Liver (tissue), 9 donors: ENCODE measurements around the gene LIPM. TPM values are rescaled to one million over a fixed set of nuclear protein-coding genes. Genes with fewer than 3 reads are reported as not detected.

Source experiments
- DNase-seq: peaks from one replicate; pipeline ENCODE4 v3.0.0-alpha.2; 2017; ENCODE audit warnings: low spot score
- H3K27ac ChIP-seq, 2 donors: one replicate each; pipeline ENCODE4 v1.7.0; 2013; ENCODE audit warnings: inconsistent platforms in 2 of 2, low read length in 2 of 2, control low read depth in 1 of 2, low read depth in 1 of 2, mild to moderate bottlenecking in 1 of 2
- H3K27me3 ChIP-seq, 4 donors: one replicate each; pipeline versions ENCODE4 v1.6.1 to v1.7.0; 2013; ENCODE audit warnings: low read length in 3 of 4, inconsistent platforms in 1 of 4, mild to moderate bottlenecking in 1 of 4, moderate library complexity in 1 of 4; ENCODE audit not compliant: control insufficient read depth in 4 of 4, insufficient read depth in 4 of 4
- H3K36me3 ChIP-seq, 4 donors: one replicate each; pipeline versions ENCODE4 v1.6.1 to v1.7.0; 2013; ENCODE audit warnings: low read length in 3 of 4, mild to moderate bottlenecking in 3 of 4, low read depth in 1 of 4, moderate library complexity in 1 of 4; ENCODE audit not compliant: control insufficient read depth in 4 of 4, insufficient read depth in 3 of 4
- H3K4me1 ChIP-seq, 4 donors: one replicate each; pipeline versions ENCODE4 v1.6.1 to v1.7.0; 2013; ENCODE audit warnings: low read length in 3 of 4, mild to moderate bottlenecking in 3 of 4, moderate library complexity in 1 of 4; ENCODE audit not compliant: control insufficient read depth in 4 of 4, insufficient read depth in 4 of 4
- H3K4me3 ChIP-seq, 3 donors: one replicate each; pipeline versions ENCODE4 v1.6.1 to v1.7.0; 2013; ENCODE audit warnings: low read length in 3 of 3, control low read depth in 1 of 3, low read depth in 1 of 3, mild to moderate bottlenecking in 1 of 3
- H3K9ac ChIP-seq, 2 donors: one replicate each; pipeline ENCODE4 v1.7.0; 2013; ENCODE audit warnings: low read length in 2 of 2, mild to moderate bottlenecking in 2 of 2, moderate library complexity in 2 of 2, control low read depth in 1 of 2, low read depth in 1 of 2
- H3K9me3 ChIP-seq, 4 donors: one replicate each; pipeline versions ENCODE4 v1.6.1 to v1.7.0; 2013; ENCODE audit warnings: low read length in 3 of 4; ENCODE audit not compliant: control insufficient read depth in 4 of 4
- ATF3 ChIP-seq: IDR thresholded peaks from 2 replicates; pipeline ENCODE4 v1.6.1; 2016; ENCODE audit warnings: antibody characterized with exemption
- CTCF ChIP-seq: fragments of 150-350 bp; IDR thresholded peaks from 2 replicates; pipeline ENCODE4 v1.5.1; 2017; ENCODE audit warnings: improper control_type of control experiment, low read depth, low read length; ENCODE audit not compliant: missing input control
- EGR1 ChIP-seq, 2 donors: IDR thresholded peaks; 2 replicates each; pipeline ENCODE4 v1.6.1; 2016 to 2018; ENCODE audit warnings: antibody characterized with exemption in 2 of 2, low read depth in 2 of 2
- FOXA2 ChIP-seq: IDR thresholded peaks from 2 replicates; pipeline ENCODE4 v1.6.1; 2016; ENCODE audit warnings: antibody characterized with exemption
- MAX ChIP-seq: IDR thresholded peaks from 2 replicates; pipeline ENCODE4 v1.6.1; 2016; ENCODE audit warnings: antibody characterized with exemption
- NR2F2 ChIP-seq: IDR thresholded peaks from 2 replicates; pipeline ENCODE4 v1.6.1; 2016; ENCODE audit warnings: antibody characterized with exemption
- SP1 ChIP-seq: IDR thresholded peaks from 2 replicates; pipeline ENCODE4 v1.6.1; 2018; ENCODE audit warnings: antibody characterized with exemption, mild to moderate bottlenecking
- ZBTB33 ChIP-seq: IDR thresholded peaks from 2 replicates; pipeline ENCODE4 v1.6.1; 2016; ENCODE audit warnings: antibody characterized with exemption
- WGBS: extraction: QIAGEN DNeasy Blood & Tissue Kit; methylation state at CpG from one replicate; pipeline ENCODE4 v1.1.7; 2013; 5-methylcytosine and 5-hydroxymethylcytosine counted together
- polyA plus RNA-seq, 2 donors: library from polyadenylated mRNA; stranded (reverse) in 1 of 2; unstranded in 1 of 2; fragments of 200-250 nt in 1 of 2; fragments of >200 nt in 1 of 2; fragmentation: Nextera tagmentation in 1 of 2; extraction: Ambion mirVana in 1 of 2; gene quantifications; one replicate each; pipeline versions ENCODE4 v1.2.1 to v1.2.3, GENCODE V29; 2013 to 2015
- total RNA-seq, 2 donors: library from RNA; depleted of rRNA; stranded (reverse); fragments of >200 nt; gene quantifications; one replicate each; pipeline ENCODE4 v1.2.3, GENCODE V29; 2014
- TF ChIP-seq, protein P1 (sequence below): IDR thresholded peaks from 2 replicates; pipeline ENCODE4 v1.6.1; 2016; ENCODE audit warnings: antibody characterized with exemption, mild to moderate bottlenecking
- donor health status: healthy.
- donor health status: healthy.
- donor health status: healthy.
- donor health status: healthy.
- donor health status: healthy.

Gene LIPM
- total and polyA plus RNA-seq, 4 donors, result not detected

DNA sequence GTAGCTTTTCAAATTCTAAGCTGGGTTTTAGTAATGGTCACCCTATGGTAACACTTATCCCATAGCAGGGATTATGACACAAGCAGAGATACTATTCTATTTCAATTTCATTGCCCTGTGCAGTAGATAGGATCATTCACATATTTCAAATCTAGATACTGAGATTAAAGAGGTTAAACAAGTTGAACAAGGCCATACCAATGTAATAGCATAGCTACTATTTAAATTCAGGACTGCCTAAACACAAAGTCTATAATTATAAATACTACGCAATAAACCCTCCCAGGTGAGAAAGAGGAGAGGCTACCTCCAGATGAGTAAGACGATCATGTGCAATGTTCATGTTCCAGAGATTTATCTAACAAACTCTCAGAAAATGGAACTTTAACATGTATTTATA is 1.1 kb downstream of the LIPM start:
- DNase-seq, result no peak
- Histone ChIP-seq H3K36me3 (no peaks in the 10 kb centered on the region), H3K9ac (no peak overlapping the region), H3K9me3 (no peaks in the 10 kb centered on the region), H3K4me1 (no peaks in the 10 kb centered on the region), H3K27me3 (no peaks in the 10 kb centered on the region), H3K27ac (no peak overlapping the region), H3K4me3 (no peak overlapping the region)
- WGBS, result 86% methylated on average over 2 of the region's 2 CpGs
- TF ChIP-seq ATF3, result no peak

- H3K4me3 ChIP-seq, result no peak overlapping the region
- H3K27ac ChIP-seq, result no peak overlapping the region
- TF ChIP-seq ZBTB33, result no peak
- TF ChIP-seq NR2F2, result no peak
- TF ChIP-seq, protein P1, sequence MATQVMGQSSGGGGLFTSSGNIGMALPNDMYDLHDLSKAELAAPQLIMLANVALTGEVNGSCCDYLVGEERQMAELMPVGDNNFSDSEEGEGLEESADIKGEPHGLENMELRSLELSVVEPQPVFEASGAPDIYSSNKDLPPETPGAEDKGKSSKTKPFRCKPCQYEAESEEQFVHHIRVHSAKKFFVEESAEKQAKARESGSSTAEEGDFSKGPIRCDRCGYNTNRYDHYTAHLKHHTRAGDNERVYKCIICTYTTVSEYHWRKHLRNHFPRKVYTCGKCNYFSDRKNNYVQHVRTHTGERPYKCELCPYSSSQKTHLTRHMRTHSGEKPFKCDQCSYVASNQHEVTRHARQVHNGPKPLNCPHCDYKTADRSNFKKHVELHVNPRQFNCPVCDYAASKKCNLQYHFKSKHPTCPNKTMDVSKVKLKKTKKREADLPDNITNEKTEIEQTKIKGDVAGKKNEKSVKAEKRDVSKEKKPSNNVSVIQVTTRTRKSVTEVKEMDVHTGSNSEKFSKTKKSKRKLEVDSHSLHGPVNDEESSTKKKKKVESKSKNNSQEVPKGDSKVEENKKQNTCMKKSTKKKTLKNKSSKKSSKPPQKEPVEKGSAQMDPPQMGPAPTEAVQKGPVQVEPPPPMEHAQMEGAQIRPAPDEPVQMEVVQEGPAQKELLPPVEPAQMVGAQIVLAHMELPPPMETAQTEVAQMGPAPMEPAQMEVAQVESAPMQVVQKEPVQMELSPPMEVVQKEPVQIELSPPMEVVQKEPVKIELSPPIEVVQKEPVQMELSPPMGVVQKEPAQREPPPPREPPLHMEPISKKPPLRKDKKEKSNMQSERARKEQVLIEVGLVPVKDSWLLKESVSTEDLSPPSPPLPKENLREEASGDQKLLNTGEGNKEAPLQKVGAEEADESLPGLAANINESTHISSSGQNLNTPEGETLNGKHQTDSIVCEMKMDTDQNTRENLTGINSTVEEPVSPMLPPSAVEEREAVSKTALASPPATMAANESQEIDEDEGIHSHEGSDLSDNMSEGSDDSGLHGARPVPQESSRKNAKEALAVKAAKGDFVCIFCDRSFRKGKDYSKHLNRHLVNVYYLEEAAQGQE, result no peak
- no peak for TF ChIP-seq MAX
- no peak for TF ChIP-seq SP1
- no peak for TF ChIP-seq FOXA2
- TF ChIP-seq EGR1 (IDR thresholded peaks at IDR 0.05; ENCODE audit: low read depth in 2 of 2), result no peak
- no peak for TF ChIP-seq CTCF
- H3K4me1 ChIP-seq, result no peaks in the 10 kb centered on the region
- no peaks in the 10 kb centered on the region for H3K36me3 ChIP-seq
- 61% methylated on average over 6 of the region's 6 CpGs for WGBS
- H3K27me3 ChIP-seq, result no peaks in the 10 kb centered on the region
- H3K9me3 ChIP-seq, result no peaks in the 10 kb centered on the region
- DNase-seq, result no peak
- no peak overlapping the region for H3K9ac ChIP-seq
Observed at GRCh38 chr10:88804083-88804812, 1.7 kb downstream of the LIPM start.
